ENCODE measurements around the gene KCNIP3. TPM values are rescaled to one million over a fixed set of nuclear protein-coding genes. Genes with fewer than 3 reads are reported as not detected.

Gene KCNIP3
- total RNA-seq, 3 donors from 2014 or later: 3.0 to 12.5 (median 4.1) TPM

DNA sequence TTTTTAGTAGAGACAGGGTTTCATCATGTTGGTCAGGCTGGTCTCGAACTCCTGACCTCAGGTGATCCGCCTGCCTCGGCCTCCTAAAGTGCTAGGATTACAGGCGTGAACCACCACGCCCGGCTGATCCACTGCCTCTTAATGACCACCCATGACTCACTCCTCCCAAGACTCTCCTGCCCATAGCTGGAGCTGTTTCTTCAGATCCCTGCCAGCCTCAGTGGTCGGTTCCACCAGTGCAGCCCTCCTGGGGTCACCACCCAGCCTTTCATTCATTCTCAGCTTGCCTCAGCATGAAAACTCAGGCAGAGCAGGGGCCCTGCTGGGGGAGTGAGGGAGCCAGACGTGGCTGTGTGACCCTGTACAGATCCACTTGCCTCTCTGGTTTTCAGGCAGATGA is 12.5 kb downstream of the KCNIP3 start:
- DNase-seq: no peak
- no peak for ATAC-seq
- Histone ChIP-seq H3K36me3 (ENCODE audit: low read depth) (no peaks in the 10 kb centered on the region), H3K4me1 (ENCODE audit: low read depth) (peaks cover 8% of the 10 kb centered on the region), H3K9me3 (no peaks in the 10 kb centered on the region), H3K4me3 (no peak overlapping the region)
- intact Hi-C loops (cut with DNase I, micrococcal nuclease): no loop called here
- TF ChIP-seq, protein P1, sequence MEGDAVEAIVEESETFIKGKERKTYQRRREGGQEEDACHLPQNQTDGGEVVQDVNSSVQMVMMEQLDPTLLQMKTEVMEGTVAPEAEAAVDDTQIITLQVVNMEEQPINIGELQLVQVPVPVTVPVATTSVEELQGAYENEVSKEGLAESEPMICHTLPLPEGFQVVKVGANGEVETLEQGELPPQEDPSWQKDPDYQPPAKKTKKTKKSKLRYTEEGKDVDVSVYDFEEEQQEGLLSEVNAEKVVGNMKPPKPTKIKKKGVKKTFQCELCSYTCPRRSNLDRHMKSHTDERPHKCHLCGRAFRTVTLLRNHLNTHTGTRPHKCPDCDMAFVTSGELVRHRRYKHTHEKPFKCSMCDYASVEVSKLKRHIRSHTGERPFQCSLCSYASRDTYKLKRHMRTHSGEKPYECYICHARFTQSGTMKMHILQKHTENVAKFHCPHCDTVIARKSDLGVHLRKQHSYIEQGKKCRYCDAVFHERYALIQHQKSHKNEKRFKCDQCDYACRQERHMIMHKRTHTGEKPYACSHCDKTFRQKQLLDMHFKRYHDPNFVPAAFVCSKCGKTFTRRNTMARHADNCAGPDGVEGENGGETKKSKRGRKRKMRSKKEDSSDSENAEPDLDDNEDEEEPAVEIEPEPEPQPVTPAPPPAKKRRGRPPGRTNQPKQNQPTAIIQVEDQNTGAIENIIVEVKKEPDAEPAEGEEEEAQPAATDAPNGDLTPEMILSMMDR (IDR thresholded peaks at IDR 0.05): no peak

GRCh38 chr2:95310216-95310615 is 13.1 kb downstream of the KCNIP3 start:
- DNase-seq (no peak), ATAC-seq (no peak)
- H3K9me3 ChIP-seq: no peaks in the 10 kb centered on the region
- H3K36me3 ChIP-seq (ENCODE audit: low read depth): no peaks in the 10 kb centered on the region
- no peak overlapping the region for H3K4me3 ChIP-seq
- intact Hi-C loops (cut with DNase I, micrococcal nuclease): loop anchor here in 1 of 2 donors (10.0 kb wide), 1 partner anchor 75 kb away; no protein-coding TSS in a partner anchor
- H3K4me1 ChIP-seq (ENCODE audit: low read depth): peaks cover 5% of the 10 kb centered on the region
- TF ChIP-seq, protein P1 (IDR thresholded peaks at IDR 0.05): no peak

- peak; percentile 53 for ATAC-seq
These were observed 13.5 kb downstream of the KCNIP3 start for GRCh38 chr2:95310651-95311050.

GRCh38 chr2:95311815-95312542 is 14.8 kb downstream of the KCNIP3 start:
- intact Hi-C loops (cut with DNase I, micrococcal nuclease): loop anchor here in 1 of 2 donors (10.0 kb wide), 1 partner anchor 77 kb away; no protein-coding TSS in a partner anchor

More at GRCh38 chr2:95310651-95311050, 13.5 kb downstream of the KCNIP3 start:
- H3K4me3 ChIP-seq: no peak overlapping the region
- intact Hi-C loops (cut with DNase I, micrococcal nuclease): loop anchor here in 1 of 2 donors (10.0 kb wide), 1 partner anchor 76 kb away; no protein-coding TSS in a partner anchor
- TF ChIP-seq, protein P1 (IDR thresholded peaks at IDR 0.05): no peak
- no peaks in the 10 kb centered on the region for H3K9me3 ChIP-seq
- peaks cover 3% of the 10 kb centered on the region for H3K4me1 ChIP-seq (ENCODE audit: low read depth)
- DNase-seq: peak in 1 of 3 donors; percentile 37
- H3K36me3 ChIP-seq (ENCODE audit: low read depth): no peaks in the 10 kb centered on the region

DNA sequence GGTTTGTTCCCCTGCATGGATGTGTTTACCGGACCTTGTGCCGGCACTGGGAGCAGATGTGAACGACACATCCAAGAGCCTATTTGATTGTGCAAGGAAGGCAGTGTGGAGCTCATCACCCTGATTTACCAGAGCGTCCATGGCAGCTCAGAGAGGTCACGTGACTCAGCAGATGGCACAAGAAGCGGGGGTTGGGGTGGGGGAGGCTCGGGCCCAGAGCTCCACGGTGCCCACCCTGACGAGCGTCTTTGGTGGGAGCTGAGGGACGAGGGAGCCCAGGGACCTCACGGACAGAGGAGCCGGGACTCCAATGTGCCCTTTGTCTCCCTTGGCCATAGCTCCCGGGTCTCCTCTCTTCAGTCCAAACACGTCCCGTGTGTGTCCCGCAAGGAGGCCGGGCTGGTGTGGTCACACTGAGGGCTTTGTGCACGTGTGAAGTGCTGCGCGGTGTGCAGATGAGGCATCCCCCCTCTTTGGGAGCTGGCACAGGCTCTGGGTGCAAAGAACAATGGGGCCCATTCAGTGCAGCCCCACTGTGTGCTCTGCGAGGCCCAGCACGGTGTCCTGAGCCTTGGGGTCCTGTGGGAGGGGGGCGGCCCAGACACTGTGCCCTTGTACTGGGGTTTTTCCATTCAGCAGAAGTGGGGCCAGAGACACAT is 15.5 kb downstream of the KCNIP3 start:
- intact Hi-C loops (cut with DNase I, micrococcal nuclease): loop anchor here in 1 of 2 donors (10.0 kb wide), 1 partner anchor 78 kb away; no protein-coding TSS in a partner anchor
- ATAC-seq: no peak
- H3K36me3 ChIP-seq (ENCODE audit: low read depth): no peaks in the 10 kb centered on the region
- no peaks in the 10 kb centered on the region for H3K4me1 ChIP-seq (ENCODE audit: low read depth)
- DNase-seq: peak in 2 of 3 donors; percentile 14 to 36
- no peaks in the 10 kb centered on the region for H3K9me3 ChIP-seq
- TF ChIP-seq, protein P1 (IDR thresholded peaks at IDR 0.05): no peak
- no peak overlapping the region for H3K4me3 ChIP-seq

More at GRCh38 chr2:95311815-95312542, 14.8 kb downstream of the KCNIP3 start:
- DNase-seq (peak in 2 of 3 donors; percentile 18 to 43), ATAC-seq (no peak)
- Histone ChIP-seq H3K9me3 (no peaks in the 10 kb centered on the region), H3K36me3 (ENCODE audit: low read depth) (no peaks in the 10 kb centered on the region), H3K4me3 (no peak overlapping the region), H3K4me1 (ENCODE audit: low read depth) (no peaks in the 10 kb centered on the region)
- TF ChIP-seq, protein P1 (IDR thresholded peaks at IDR 0.05): no peak

Data from mucosa of descending colon (tissue), 3 donors.